K562 treated with DMSO at 1 percent for 12 hours (cell line): ENCODE results near the gene PCBP3. TPM values are rescaled to one million over a fixed set of nuclear protein-coding genes. Genes with fewer than 3 reads are reported as not detected.

Experiments used
- total RNA-seq: library from RNA; unstranded; fragments of 300-600 nt; gene quantifications from 2 replicates; pipeline ENCODE4 v1.2.3, GENCODE V29; 2022; ENCODE audit not compliant: insufficient read depth

The PCBP3 gene
- 1.1 TPM in 1 of 2 replicates, not detected in the other for total RNA-seq

GRCh38 chr21:45643021-45643980, at the start of gene PCBP3:
Gene PCBP3 (plus strand): TSS chr21:45643725. CDS start chr21:45850086, 206,361 bp downstream.

DNA sequence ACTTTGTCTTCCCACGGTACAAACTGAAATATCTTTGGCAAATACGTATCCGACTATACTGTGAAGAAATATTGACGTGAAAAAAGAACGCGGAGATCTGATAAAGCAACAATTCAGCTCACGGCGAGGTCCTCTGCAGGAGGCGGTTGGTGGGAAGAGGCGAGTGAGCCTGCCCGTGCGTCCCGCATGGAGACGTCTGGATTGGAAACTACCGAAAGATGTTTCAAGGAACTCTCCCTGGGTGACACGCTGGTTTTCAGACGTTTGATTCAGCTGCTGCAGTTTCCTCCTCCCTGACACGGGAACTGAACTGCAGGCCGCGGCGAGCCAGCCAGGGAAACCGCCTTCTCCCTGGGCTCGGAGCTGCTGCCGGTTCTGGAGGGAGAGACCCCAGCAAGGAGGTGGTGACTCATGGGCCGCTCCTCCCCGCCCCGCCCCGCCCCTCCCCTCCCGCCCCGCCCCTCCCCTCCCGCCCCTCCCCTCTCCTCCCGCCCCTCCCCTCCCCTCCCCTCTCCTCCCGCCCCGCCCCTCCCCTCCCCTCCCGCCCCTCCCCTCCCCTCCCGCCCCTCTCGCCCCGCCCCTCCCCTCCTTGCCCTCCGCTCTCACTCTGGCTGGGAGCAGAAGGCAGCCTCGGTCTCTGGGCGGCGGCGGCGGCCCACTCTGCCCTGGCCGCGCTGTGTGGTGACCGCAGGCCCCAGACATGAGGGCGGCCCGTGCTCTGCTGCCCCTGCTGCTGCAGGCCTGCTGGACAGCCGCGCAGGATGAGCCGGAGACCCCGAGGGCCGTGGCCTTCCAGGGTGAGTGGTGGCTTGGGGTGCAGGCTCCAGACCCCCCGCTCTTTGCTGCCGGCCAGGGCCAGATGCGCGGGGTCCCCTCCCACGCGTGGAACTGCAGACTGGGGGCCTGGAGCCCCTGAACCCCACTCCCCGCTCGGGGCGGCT, 337.9 kb downstream of the PCBP3 start, which contains the start of gene COL6A1:
Gene COL6A1 (plus strand): TSS at position 620 of the 941 bp plus-strand sequence. CDS start 81 bp downstream, at position 701.

Other genes with a start within 250 kb of the PCBP3 start
- gene COL18A1, start 238.6 kb upstream of the PCBP3 start, total RNA-seq: 8.8 and 10.1 TPM in 2 replicates
- gene SLC19A1, start 101.3 kb upstream of the PCBP3 start, total RNA-seq: 9.2 and 9.8 TPM in 2 replicates